H1 (cell line): ENCODE measurements around the gene ETV5. TPM values are rescaled to one million over a fixed set of nuclear protein-coding genes. Genes with fewer than 3 reads are reported as not detected.

Experiments used
- CTCF ChIA-PET: fragments of 300-600 bp; sonication (Branson Sonifier 250); formaldehyde crosslinking; loops from one replicate; lab custom pipeline; 2021; ENCODE audit not compliant: partially characterized antibody; lab: Charles Lee
- POLR2A ChIA-PET: fragments of 300-600 bp; sonication (Branson Sonifier 250); formaldehyde crosslinking; loops from one replicate; lab custom pipeline; 2021; ENCODE audit warnings: inconsistent platforms; ENCODE audit not compliant: partially characterized antibody; lab: Charles Lee
- DNase-seq, 2 experiments: peaks; one replicate each; pipeline versions ENCODE4 v3.0.0 to v3.0.0-alpha.2; 2010 to 2022; ENCODE audit warnings: low spot score in 2 of 2, low read depth in 1 of 2, mixed read lengths in 1 of 2
- FAIRE-seq: peaks from 2 replicates; lab custom pipeline; 2011; peaks lifted over from hg19 to GRCh38; lab: Jason Lieb, UNC
- H2AFZ ChIP-seq: 2 replicates; pipeline ENCODE4 v1.8.1; 2012; ENCODE audit warnings: low read length, inconsistent platforms
- H2AK5ac ChIP-seq: 2 replicates; pipeline ENCODE4 v1.6.1; 2013; ENCODE audit warnings: low read depth, low read length
- H2BK120ac ChIP-seq: replicated peaks from 2 replicates; pipeline ENCODE3; 2013; ENCODE audit warnings: low read depth, low read length, inconsistent platforms
- H2BK12ac ChIP-seq: 2 replicates; pipeline ENCODE4 v1.6.1; 2013; ENCODE audit warnings: low read depth, low read length
- H2BK15ac ChIP-seq: 2 replicates; pipeline ENCODE4 v1.6.1; 2013; ENCODE audit warnings: low read length
- H2BK20ac ChIP-seq: 2 replicates; pipeline ENCODE4 v1.6.1; 2013; ENCODE audit warnings: low read length
- H2BK5ac ChIP-seq: 2 replicates; pipeline ENCODE4 v1.6.1; 2013; ENCODE audit warnings: low read depth, low read length
- H3K14ac ChIP-seq: 2 replicates; pipeline ENCODE4 v1.6.1; 2013; ENCODE audit warnings: inconsistent platforms; ENCODE audit not compliant: insufficient read length
- H3K18ac ChIP-seq: 2 replicates; pipeline ENCODE4 v1.6.1; 2013; ENCODE audit warnings: low read length; ENCODE audit errors: extremely low read depth
- H3K23ac ChIP-seq: 2 replicates; pipeline ENCODE4 v1.6.1; 2013; ENCODE audit warnings: inconsistent platforms; ENCODE audit not compliant: insufficient read length
- H3K23me2 ChIP-seq: 2 replicates; pipeline ENCODE4 v1.6.1; 2013; ENCODE audit warnings: low read depth, low read length
- H3K27ac ChIP-seq: 2 replicates; pipeline ENCODE4 v1.6.1; 2011; ENCODE audit warnings: low read depth, low read length, inconsistent platforms
- H3K27me3 ChIP-seq, 4 experiments: replicated peaks in 1 of 4; 1 replicate in 1 of 4; 2 replicates in 3 of 4; pipeline versions ENCODE4 v1.6.1 to v1.8.1; 2011 to 2013; ENCODE audit warnings: low read length in 3 of 4, mild to moderate bottlenecking in 3 of 4, inconsistent platforms in 2 of 4, mixed read lengths in 2 of 4, moderate library complexity in 1 of 4; ENCODE audit not compliant: control insufficient read depth in 3 of 4, insufficient read depth in 3 of 4; ENCODE audit errors: extremely low read depth in 1 of 4
- H3K36me3 ChIP-seq, 4 experiments: 2 replicates each; pipeline versions ENCODE4 v1.6.1 to v1.8.1; 2011 to 2013; ENCODE audit warnings: mild to moderate bottlenecking in 4 of 4, low read length in 3 of 4, moderate library complexity in 2 of 4, control low read depth in 1 of 4, inconsistent platforms in 1 of 4; ENCODE audit not compliant: insufficient read depth in 4 of 4, control insufficient read depth in 2 of 4
- H3K4ac ChIP-seq: replicated peaks from 2 replicates; pipeline ENCODE3; 2013; ENCODE audit warnings: low read length, low read depth, mixed read lengths, inconsistent platforms; ENCODE audit not compliant: insufficient read length
- H3K4me1 ChIP-seq, 4 experiments: replicated peaks in 1 of 4; 1 replicate in 1 of 4; 2 replicates in 3 of 4; pipeline versions ENCODE4 v1.6.1 to v1.8.1; 2011 to 2013; ENCODE audit warnings: low read length in 3 of 4, inconsistent platforms in 2 of 4, mixed read lengths in 1 of 4; ENCODE audit not compliant: insufficient read depth in 4 of 4, control insufficient read depth in 3 of 4
- H3K4me2 ChIP-seq, 2 experiments: 2 replicates each; pipeline versions ENCODE4 v1.6.1 to v1.8.1; 2011 to 2013; ENCODE audit warnings: low read depth in 2 of 2, low read length in 2 of 2, control low read depth in 1 of 2, inconsistent platforms in 1 of 2, mild to moderate bottlenecking in 1 of 2; ENCODE audit not compliant: insufficient read depth in 1 of 2
- H3K4me3 ChIP-seq, 4 experiments: fragments of 200-600, 300-600 bp in 1 of 4; sonication (generic), shearing (Covaris generic), sonication (Bioruptor Twin) in 1 of 4; 2 replicates each; pipeline versions ENCODE4 v1.5.1 to v1.8.1; 2011 to 2016; ENCODE audit warnings: low read length in 4 of 4, low read depth in 3 of 4, control low read depth in 2 of 4, inconsistent platforms in 2 of 4, mild to moderate bottlenecking in 2 of 4, mixed read lengths in 1 of 4, moderate library complexity in 1 of 4; ENCODE audit not compliant: insufficient read depth in 2 of 4; ENCODE audit errors: extremely low read depth in 1 of 4
- H3K56ac ChIP-seq: replicated peaks from 2 replicates; pipeline ENCODE3; 2013; ENCODE audit warnings: low read depth, mild to moderate bottlenecking, mixed read lengths, low read length, inconsistent platforms; ENCODE audit not compliant: insufficient read length
- H3K79me1 ChIP-seq: 2 replicates; pipeline ENCODE4 v1.6.1; 2013; ENCODE audit warnings: low read depth, low read length, control low read depth
- H3K79me2 ChIP-seq, 2 experiments: 2 replicates each; pipeline versions ENCODE4 v1.6.1 to v1.8.1; 2012 to 2013; ENCODE audit warnings: low read length in 2 of 2, mild to moderate bottlenecking in 2 of 2, inconsistent platforms in 1 of 2; ENCODE audit not compliant: insufficient read depth in 2 of 2, control insufficient read depth in 1 of 2
- H3K9ac ChIP-seq, 4 experiments: replicated peaks in 1 of 4; 1 replicate in 1 of 4; 2 replicates in 3 of 4; pipeline versions ENCODE4 v1.6.1 to v1.8.1; 2011 to 2013; ENCODE audit warnings: low read depth in 3 of 4, low read length in 3 of 4, control low read depth in 2 of 4, mild to moderate bottlenecking in 2 of 4, moderate library complexity in 2 of 4, inconsistent platforms in 1 of 4; ENCODE audit errors: extremely low read depth in 1 of 4
- H3K9me3 ChIP-seq, 2 experiments: 2 replicates each; pipeline versions ENCODE4 v1.6.1 to v1.8.1; 2012 to 2013; ENCODE audit warnings: mild to moderate bottlenecking in 2 of 2, moderate library complexity in 2 of 2, control low read depth in 1 of 2, inconsistent platforms in 1 of 2, low read depth in 1 of 2, low read length in 1 of 2, mixed read lengths in 1 of 2; ENCODE audit not compliant: insufficient read depth in 2 of 2
- H4K20me1 ChIP-seq, 2 experiments: replicated peaks in 1 of 2; 2 replicates each; pipeline versions ENCODE3 to v1.8.1; 2011 to 2013; ENCODE audit warnings: inconsistent platforms in 2 of 2, low read length in 2 of 2, mild to moderate bottlenecking in 1 of 2; ENCODE audit not compliant: insufficient read depth in 2 of 2, control insufficient read depth in 1 of 2
- H4K5ac ChIP-seq: 2 replicates; pipeline ENCODE4 v1.6.1; 2013; ENCODE audit warnings: low read length, low read depth, mixed read lengths, inconsistent platforms; ENCODE audit not compliant: insufficient read length
- H4K8ac ChIP-seq: 2 replicates; pipeline ENCODE4 v1.8.0; 2013; ENCODE audit warnings: mild to moderate bottlenecking, moderate library complexity, low read length, inconsistent platforms; ENCODE audit not compliant: insufficient read depth; ENCODE audit errors: extremely low read depth
- H4K91ac ChIP-seq: replicated peaks from 2 replicates; pipeline ENCODE3; 2013; ENCODE audit warnings: low read length, mixed read lengths, inconsistent platforms; ENCODE audit not compliant: insufficient read length
- ASH2L ChIP-seq: fragments of 200-600, 300-600 bp; sonication (generic); IDR thresholded peaks from one replicate; pipeline ENCODE4 v1.7.1; 2017; ENCODE audit warnings: low read length
- BCL11A ChIP-seq, 2 experiments: IDR thresholded peaks; one replicate each; pipeline ENCODE4 v1.6.1; 2011; ENCODE audit warnings: low read depth in 2 of 2, low read length in 2 of 2, mild to moderate bottlenecking in 2 of 2
- HDAC2 ChIP-seq, 2 experiments: fragments of 300-600 bp in 1 of 2; sonication (generic) in 1 of 2; IDR thresholded peaks; 2 replicates each; pipeline ENCODE4 v1.6.1; 2011 to 2012; ENCODE audit warnings: low read depth in 2 of 2, low read length in 2 of 2, mild to moderate bottlenecking in 2 of 2, moderate library complexity in 2 of 2, borderline replicate concordance in 1 of 2, inconsistent platforms in 1 of 2
- NRF1 ChIP-seq: IDR thresholded peaks from 2 replicates; pipeline ENCODE4 v1.6.1; 2011; ENCODE audit warnings: mild to moderate bottlenecking, low read depth, low read length, improper control_type of control experiment
- POLR2AphosphoS5 ChIP-seq: IDR thresholded peaks from 2 replicates; pipeline ENCODE4 v1.6.1; 2011; ENCODE audit warnings: low read depth, low read length
- RFX5 ChIP-seq: IDR thresholded peaks from 2 replicates; pipeline ENCODE4 v1.6.1; 2011; ENCODE audit warnings: low read depth, low read length, improper control_type of control experiment, borderline replicate concordance
- RNF2 ChIP-seq: fragments of 200-900, 300-1000 bp; sonication (generic); IDR thresholded peaks from 2 replicates; pipeline ENCODE4 v1.7.1; 2016; ENCODE audit warnings: borderline replicate concordance, low read depth, mild to moderate bottlenecking, antibody characterized with exemption, low read length; ENCODE audit not compliant: poor library complexity, severe bottlenecking; ENCODE audit errors: missing control alignments
- SP4 ChIP-seq: IDR thresholded peaks from 2 replicates; pipeline ENCODE4 v1.6.1; 2012; ENCODE audit warnings: low read length, inconsistent platforms
- WGBS, 2 experiments: shearing (Covaris generic) in 1 of 2; methylation state at CpG; one replicate each; pipeline versions ENCODE4 v1.1.6 to v1.1.7; 2013 to 2015; ENCODE audit warnings: low lambda C conversion rate in 2 of 2, mixed read lengths in 2 of 2, inconsistent platforms in 1 of 2, low coverage in 1 of 2, missing lambda C conversion rate in 1 of 2; ENCODE audit not compliant: insufficient replicate concordance in 2 of 2, insufficient coverage in 1 of 2, insufficient read length in 1 of 2; ENCODE audit errors: extremely low coverage in 1 of 2, missing lambda C conversion rate in 1 of 2; 5-methylcytosine and 5-hydroxymethylcytosine counted together
- polyA plus RNA-seq, 7 experiments: library from polyadenylated mRNA; depleted of rRNA in 3 of 7; stranded (reverse) in 5 of 7; unstranded in 2 of 7; fragments of >200 nt in 5 of 7; fragments of 200-250 nt in 2 of 7; gene quantifications; 1 replicate in 5 of 7; 2 replicates in 1 of 7; 4 replicates in 1 of 7; pipeline versions ENCODE4 v1.2.1 to v1.2.3, GENCODE V29; 2011 to 2013; ENCODE audit warnings: missing spikeins in 2 of 7, mixed read lengths in 2 of 7
- total RNA-seq: library from RNA; stranded (reverse); fragmentation: NEBNext Ultra II Directional; extraction: Animal tissue kit (Norgen Biotek cat#: 25700); gene quantifications from 2 replicates; pipeline ENCODE4 v1.2.1, GENCODE V29; 2021
- TF ChIP-seq, protein P1 (sequence below), 3 experiments: IDR thresholded peaks; 1 replicate in 2 of 3; 2 replicates in 1 of 3; pipeline versions ENCODE4 v1.5.1 to v1.6.1; 2011; ENCODE audit warnings: low read length in 3 of 3, mild to moderate bottlenecking in 3 of 3, inconsistent platforms in 2 of 3, low read depth in 1 of 3, moderate library complexity in 1 of 3; ENCODE audit not compliant: insufficient read depth in 1 of 3; ENCODE audit errors: control extremely low read depth in 1 of 3
- TF ChIP-seq, protein P2 (sequence below): IDR thresholded peaks from 2 replicates; pipeline ENCODE4 v1.6.1; 2011; ENCODE audit warnings: low read length, improper control_type of control experiment

The ETV5 gene
- total and polyA plus RNA-seq, 2 of the 8 experiments (the other 6 are each of a cell fraction or from before 2014, with no cell fraction given) = 13.1 to 36.9 TPM

GRCh38 chr3:186004671-186005070 lies 104.2 kb downstream of the ETV5 start:
- H2AFZ ChIP-seq = no peak overlapping the region
- no peak overlapping the region for H3K27ac ChIP-seq
- no peak overlapping the region for H3K23ac ChIP-seq
- no peaks in the 10 kb centered on the region for H3K79me2 ChIP-seq
- no peak overlapping the region for H2BK15ac ChIP-seq
- 92% methylated on average over 7 of the region's 7 CpGs; no CpG with 5 or more reads in 1 of the 2 experiments for WGBS, 2 experiments
- H3K4me3 ChIP-seq = no peak overlapping the region
- H3K23me2 ChIP-seq = no peaks in the 10 kb centered on the region
- no peak overlapping the region for H3K4me2 ChIP-seq
- no peak overlapping the region for H2BK20ac ChIP-seq
- no peak overlapping the region for H3K4ac ChIP-seq
- POLR2A ChIA-PET = no interaction called here
- H2BK12ac ChIP-seq = no peak overlapping the region
- CTCF ChIA-PET = interaction anchor here (1.2 kb wide), 1 partner anchor 14 kb away, joined by 3 read pairs; no protein-coding TSS in a partner anchor
- FAIRE-seq = no peak
- no peak overlapping the region for H3K18ac ChIP-seq
- no peaks in the 10 kb centered on the region for H3K9me3 ChIP-seq
- H2BK5ac ChIP-seq = no peak overlapping the region
- no peak overlapping the region for H2BK120ac ChIP-seq
- no peak overlapping the region for H3K14ac ChIP-seq
- H2AK5ac ChIP-seq = no peak overlapping the region
- no peak overlapping the region for H3K9ac ChIP-seq
- no peaks in the 10 kb centered on the region for H3K4me1 ChIP-seq
- peaks cover 0 to 2% (median 0%) of the 10 kb centered on the region in 4 experiments; a peak in 1 of 7 replicates for H3K27me3 ChIP-seq
- no peak overlapping the region for H4K5ac ChIP-seq
- no peaks in the 10 kb centered on the region for H3K36me3 ChIP-seq
- DNase-seq = no peak
- no peak overlapping the region for H4K8ac ChIP-seq
- no peak overlapping the region for H3K56ac ChIP-seq
- H4K91ac ChIP-seq = no peak overlapping the region
- H4K20me1 ChIP-seq = no peaks in the 10 kb centered on the region
- H3K79me1 ChIP-seq = no peaks in the 10 kb centered on the region
- TF ChIP-seq POLR2AphosphoS5 (no peak), HDAC2 (IDR thresholded peaks at IDR 0.05; ENCODE audit: borderline replicate concordance in 1 of 2, low read depth in 2 of 2, low read length in 2 of 2) (no peak), SP4 (no peak), NRF1 (no peak), ASH2L (no peak), RNF2 (no peak), RFX5 (no peak), BCL11A (IDR thresholded peaks at IDR 0.05; ENCODE audit: low read depth in 2 of 2, low read length in 2 of 2) (no peak)
- TF ChIP-seq, protein P1, sequence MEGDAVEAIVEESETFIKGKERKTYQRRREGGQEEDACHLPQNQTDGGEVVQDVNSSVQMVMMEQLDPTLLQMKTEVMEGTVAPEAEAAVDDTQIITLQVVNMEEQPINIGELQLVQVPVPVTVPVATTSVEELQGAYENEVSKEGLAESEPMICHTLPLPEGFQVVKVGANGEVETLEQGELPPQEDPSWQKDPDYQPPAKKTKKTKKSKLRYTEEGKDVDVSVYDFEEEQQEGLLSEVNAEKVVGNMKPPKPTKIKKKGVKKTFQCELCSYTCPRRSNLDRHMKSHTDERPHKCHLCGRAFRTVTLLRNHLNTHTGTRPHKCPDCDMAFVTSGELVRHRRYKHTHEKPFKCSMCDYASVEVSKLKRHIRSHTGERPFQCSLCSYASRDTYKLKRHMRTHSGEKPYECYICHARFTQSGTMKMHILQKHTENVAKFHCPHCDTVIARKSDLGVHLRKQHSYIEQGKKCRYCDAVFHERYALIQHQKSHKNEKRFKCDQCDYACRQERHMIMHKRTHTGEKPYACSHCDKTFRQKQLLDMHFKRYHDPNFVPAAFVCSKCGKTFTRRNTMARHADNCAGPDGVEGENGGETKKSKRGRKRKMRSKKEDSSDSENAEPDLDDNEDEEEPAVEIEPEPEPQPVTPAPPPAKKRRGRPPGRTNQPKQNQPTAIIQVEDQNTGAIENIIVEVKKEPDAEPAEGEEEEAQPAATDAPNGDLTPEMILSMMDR (IDR thresholded peaks at IDR 0.05; ENCODE audit: control extremely low read depth in 1 of 3, insufficient read depth in 1 of 3, low read depth in 1 of 3, low read length in 3 of 3) = no peak
- TF ChIP-seq, protein P2, sequence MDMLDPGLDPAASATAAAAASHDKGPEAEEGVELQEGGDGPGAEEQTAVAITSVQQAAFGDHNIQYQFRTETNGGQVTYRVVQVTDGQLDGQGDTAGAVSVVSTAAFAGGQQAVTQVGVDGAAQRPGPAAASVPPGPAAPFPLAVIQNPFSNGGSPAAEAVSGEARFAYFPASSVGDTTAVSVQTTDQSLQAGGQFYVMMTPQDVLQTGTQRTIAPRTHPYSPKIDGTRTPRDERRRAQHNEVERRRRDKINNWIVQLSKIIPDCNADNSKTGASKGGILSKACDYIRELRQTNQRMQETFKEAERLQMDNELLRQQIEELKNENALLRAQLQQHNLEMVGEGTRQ = no peak
